Osteocyte (in vitro differentiated cells): ENCODE measurements around the gene PTGES. TPM values are rescaled to one million over a fixed set of nuclear protein-coding genes. Genes with fewer than 3 reads are reported as not detected.

Source experiments
- DNase-seq: peaks from one replicate; pipeline ENCODE4 v3.0.0; 2021; ENCODE audit warnings: mixed read lengths; ENCODE audit not compliant: unreplicated experiment; ENCODE audit errors: extremely low spot score
- H3K27ac Mint-ChIP-seq: one replicate; pipeline ENCODE4 v1.8.0; 2021; ENCODE audit warnings: mild to moderate bottlenecking, mixed read lengths; ENCODE audit not compliant: unreplicated experiment
- H3K27me3 Mint-ChIP-seq: one replicate; pipeline ENCODE4 v1.8.0; 2021; ENCODE audit warnings: mixed read lengths; ENCODE audit not compliant: unreplicated experiment
- H3K36me3 Mint-ChIP-seq: one replicate; pipeline ENCODE4 v1.8.0; 2021; ENCODE audit warnings: mixed read lengths; ENCODE audit not compliant: unreplicated experiment
- H3K4me1 Mint-ChIP-seq: one replicate; pipeline ENCODE4 v1.8.0; 2021; ENCODE audit warnings: mixed read lengths; ENCODE audit not compliant: unreplicated experiment
- H3K4me3 Mint-ChIP-seq: one replicate; pipeline ENCODE4 v1.8.0; 2021; ENCODE audit warnings: mild to moderate bottlenecking, moderate library complexity, mixed read lengths; ENCODE audit not compliant: unreplicated experiment
- H3K9me3 Mint-ChIP-seq: one replicate; pipeline ENCODE4 v1.8.0; 2021; ENCODE audit warnings: mixed read lengths; ENCODE audit not compliant: unreplicated experiment
- CTCF ChIP-seq: fragments of 200-600 bp; sonication (generic); IDR thresholded peaks from 2 replicates; pipeline ENCODE4 v1.5.0; 2021; ENCODE audit warnings: antibody characterized with exemption, mild to moderate bottlenecking, moderate library complexity
- total RNA-seq: library from RNA; stranded (reverse); gene quantifications from 2 replicates; pipeline ENCODE4 v1.2.1, GENCODE V29; 2021

The PTGES gene
- total RNA-seq, 1 donor from 2014 or later = 0.83 TPM

DNA sequence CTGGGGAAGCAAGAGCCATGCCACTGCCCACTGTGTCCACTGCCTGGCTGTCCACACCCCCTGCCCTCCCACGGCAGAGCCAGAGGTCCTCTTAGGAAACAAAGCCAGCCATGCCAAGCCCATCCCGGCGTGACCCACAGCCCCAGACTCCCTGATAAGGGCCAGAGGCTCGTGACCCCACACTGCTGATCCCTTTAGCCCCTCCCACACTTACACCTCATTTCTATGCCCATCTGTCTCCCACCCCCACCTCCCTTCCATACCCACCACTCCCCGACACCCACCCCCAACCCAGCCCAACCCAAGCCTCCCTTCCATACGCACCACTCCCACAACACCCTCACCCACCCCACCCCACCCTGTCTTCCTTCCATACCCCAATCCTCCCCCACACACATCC is 17.3 kb downstream of the PTGES start:
- H3K27me3 Mint-ChIP-seq = peaks cover 11% of the 10 kb centered on the region
- H3K4me3 Mint-ChIP-seq = no peak overlapping the region
- peaks cover 5% of the 10 kb centered on the region for H3K4me1 Mint-ChIP-seq
- TF ChIP-seq CTCF = no peak
- no peaks in the 10 kb centered on the region for H3K9me3 Mint-ChIP-seq
- no peak for DNase-seq
- H3K36me3 Mint-ChIP-seq = no peaks in the 10 kb centered on the region
- H3K27ac Mint-ChIP-seq = no peak overlapping the region

DNA sequence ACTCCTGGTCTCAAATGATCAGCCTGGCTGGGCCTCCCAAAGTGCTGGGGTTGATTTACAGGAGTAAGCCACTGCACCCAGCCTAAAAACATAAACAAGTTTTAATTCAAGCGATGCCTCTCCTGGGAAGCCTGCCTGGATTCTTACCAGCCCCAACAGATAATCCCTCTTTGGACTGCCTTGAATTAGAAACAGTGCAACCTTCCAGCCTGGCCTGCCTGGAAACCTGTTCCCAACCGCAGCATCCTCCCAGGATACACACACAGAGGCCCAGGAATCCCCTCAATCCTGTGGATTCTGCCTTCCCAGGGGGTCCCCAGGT is 19.2 kb downstream of the PTGES start:
- DNase-seq = no peak
- Mint-ChIP-seq H3K36me3 (no peaks in the 10 kb centered on the region), H3K9me3 (no peaks in the 10 kb centered on the region), H3K27ac (no peak overlapping the region), H3K27me3 (peaks cover 19% of the 10 kb centered on the region), H3K4me3 (no peak overlapping the region), H3K4me1 (peaks cover 5% of the 10 kb centered on the region)
- TF ChIP-seq CTCF = no peak

GRCh38 chr9:129732946-129733631 is 19.8 kb downstream of the PTGES start:
- Mint-ChIP-seq H3K4me1 (peaks cover 5% of the 10 kb centered on the region), H3K27me3 (peaks cover 19% of the 10 kb centered on the region), H3K27ac (no peak overlapping the region), H3K36me3 (no peaks in the 10 kb centered on the region), H3K9me3 (no peaks in the 10 kb centered on the region), H3K4me3 (no peak overlapping the region)
- no peak for DNase-seq
- no peak for TF ChIP-seq CTCF

DNA sequence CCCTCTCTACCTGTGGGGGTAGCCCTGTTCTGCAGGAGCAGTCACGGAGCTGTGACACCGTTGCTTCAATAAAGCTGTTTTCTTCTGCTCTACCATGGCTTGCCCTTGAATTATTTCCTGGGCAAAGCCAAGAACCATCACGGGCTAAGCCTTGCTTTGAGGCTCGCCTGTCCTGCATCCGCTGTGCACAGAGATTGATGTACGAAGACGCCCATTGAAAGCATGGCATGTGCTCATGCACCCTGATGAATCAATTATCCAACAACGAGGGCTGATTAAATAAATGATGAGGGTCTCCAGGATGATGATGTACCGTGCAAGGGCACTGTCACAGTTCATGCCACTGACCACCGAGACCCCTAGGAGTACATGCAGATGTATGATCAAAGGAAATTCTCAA is 20.7 kb downstream of the PTGES start:
- H3K36me3 Mint-ChIP-seq = no peaks in the 10 kb centered on the region
- no peak for TF ChIP-seq CTCF
- no peak overlapping the region for H3K27ac Mint-ChIP-seq
- H3K27me3 Mint-ChIP-seq = peaks cover 19% of the 10 kb centered on the region
- DNase-seq = no peak
- no peaks in the 10 kb centered on the region for H3K9me3 Mint-ChIP-seq
- H3K4me1 Mint-ChIP-seq = peaks cover under 1% of the 10 kb centered on the region
- no peak overlapping the region for H3K4me3 Mint-ChIP-seq

- no peak for DNase-seq
- Mint-ChIP-seq H3K27me3 (peaks cover 19% of the 10 kb centered on the region), H3K9me3 (no peaks in the 10 kb centered on the region), H3K27ac (no peak overlapping the region), H3K4me3 (no peak overlapping the region), H3K4me1 (peaks cover 5% of the 10 kb centered on the region), H3K36me3 (no peaks in the 10 kb centered on the region)
- no peak for TF ChIP-seq CTCF
Observed at GRCh38 chr9:129731477-129732085, 21.3 kb downstream of the PTGES start.
